OCI-LY1 (cell line): ENCODE data around the gene SCN8A.

ENCODE experiments used
- H2AFZ ChIP-seq: fragments of 200-600 bp; sonication (generic), shearing (Covaris generic); 2 replicates; pipeline ENCODE4 v1.6.0; 2014; ENCODE audit warnings: antibody characterized with exemption, mild to moderate bottlenecking, low read length
- H3F3A ChIP-seq: fragments of 200-600 bp; sonication (generic), shearing (Covaris generic); 2 replicates; pipeline ENCODE4 v1.6.0; 2014; ENCODE audit warnings: mild to moderate bottlenecking, antibody characterized with exemption, low read length, moderate library complexity; ENCODE audit not compliant: insufficient read depth
- H3K27ac ChIP-seq: fragments of 200-600 bp; sonication (generic); 2 replicates; pipeline ENCODE4 v1.5.1; 2014; ENCODE audit warnings: low read length, mixed run types, mild to moderate bottlenecking, low read depth; ENCODE audit not compliant: poor library complexity, severe bottlenecking
- H3K27me3 ChIP-seq: fragments of 200-600 bp; sonication (generic); 2 replicates; pipeline ENCODE4 v1.6.0; 2014; ENCODE audit warnings: antibody characterized with exemption, mild to moderate bottlenecking, low read length, moderate library complexity; ENCODE audit not compliant: insufficient read depth
- H3K36me3 ChIP-seq: fragments of 200-600 bp; sonication (generic); 2 replicates; pipeline ENCODE4 v1.6.1; 2014; ENCODE audit warnings: mild to moderate bottlenecking, antibody characterized with exemption, low read length, moderate library complexity, mixed read lengths; ENCODE audit not compliant: insufficient read depth
- H3K4me1 ChIP-seq: fragments of 200-600 bp; sonication (generic); 2 replicates; pipeline ENCODE4 v1.5.1; 2014; ENCODE audit warnings: mild to moderate bottlenecking, low read length, moderate library complexity; ENCODE audit not compliant: insufficient read depth, severe bottlenecking
- H3K4me2 ChIP-seq: fragments of 200-600 bp; sonication (generic), shearing (Covaris generic); 2 replicates; pipeline ENCODE4 v1.6.1; 2014; ENCODE audit warnings: low read length
- H3K4me3 ChIP-seq: fragments of 200-600 bp; sonication (generic); 2 replicates; pipeline ENCODE4 v1.5.1; 2014; ENCODE audit warnings: low read length, low read depth, mild to moderate bottlenecking, mixed read lengths; ENCODE audit not compliant: poor library complexity, severe bottlenecking
- H3K79me2 ChIP-seq: fragments of 200-600 bp; shearing (Covaris generic); 2 replicates; pipeline ENCODE4 v1.6.1; 2016; ENCODE audit warnings: mixed run types, low read length, mixed read lengths; ENCODE audit not compliant: insufficient read depth
- H3K9ac ChIP-seq: fragments of 200-600 bp; sonication (generic), shearing (Covaris generic); 2 replicates; pipeline ENCODE4 v1.6.1; 2014; ENCODE audit warnings: mild to moderate bottlenecking, low read length, mixed read lengths
- H3K9me2 ChIP-seq: fragments of 200-600 bp; sonication (generic), shearing (Covaris generic); 2 replicates; pipeline ENCODE4 v1.6.1; 2014; ENCODE audit warnings: low read depth, mild to moderate bottlenecking, low read length, mixed read lengths
- H3K9me3 ChIP-seq: fragments of 200-600 bp; shearing (Covaris generic); 2 replicates; pipeline ENCODE4 v1.6.1; 2014; ENCODE audit warnings: low read length, mixed read lengths
- H4K20me1 ChIP-seq: fragments of 200-600 bp; sonication (generic), shearing (Covaris generic); 2 replicates; pipeline ENCODE4 v1.6.0; 2016; ENCODE audit warnings: mild to moderate bottlenecking, low read length; ENCODE audit not compliant: insufficient read depth
- CTCF ChIP-seq: fragments of 200-600 bp; sonication (generic), shearing (Covaris generic); IDR thresholded peaks from 2 replicates; pipeline ENCODE4 v1.5.1; 2017; ENCODE audit warnings: mild to moderate bottlenecking, antibody characterized with exemption, low read length, moderate library complexity, mixed read lengths
- EZH2 ChIP-seq: fragments of 200-600 bp; sonication (generic), shearing (Covaris generic); IDR thresholded peaks from 2 replicates; pipeline ENCODE4 v1.8.0; 2017; ENCODE audit warnings: borderline replicate concordance, mixed run types, mild to moderate bottlenecking, antibody characterized with exemption, low read length, moderate library complexity, mixed read lengths

The SCN8A gene

DNA sequence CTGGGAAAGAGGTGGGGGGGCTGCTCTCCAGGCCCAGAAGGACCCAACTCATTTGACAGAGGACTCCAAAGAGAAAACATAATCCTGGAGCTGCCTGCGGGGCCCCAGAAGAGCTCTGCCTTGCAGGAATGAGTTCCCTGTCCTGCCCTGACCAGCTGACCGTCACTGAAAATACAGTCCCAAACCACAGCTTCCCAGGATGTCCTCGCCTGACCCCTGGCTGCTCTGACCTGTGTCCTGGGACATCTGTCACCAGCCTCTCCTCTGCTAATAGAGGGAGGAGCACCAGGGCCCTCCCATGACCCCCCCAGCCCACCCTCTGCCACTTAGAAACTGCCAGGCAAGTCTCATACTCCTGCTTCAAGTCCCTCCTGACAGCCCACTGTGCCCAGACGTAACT, 247.7 kb downstream of the SCN8A start:
- no peaks in the 10 kb centered on the region for H3K9me3 ChIP-seq
- TF ChIP-seq EZH2 (no peak), CTCF (no peak)
- H3K27ac ChIP-seq, result no peak overlapping the region
- H3K27me3 ChIP-seq, result 0 out of 2 replicates have a peak, but pooled peaks cover 6% of the 10 kb centered on the region
- H3K4me1 ChIP-seq, result no peaks in the 10 kb centered on the region
- no peaks in the 10 kb centered on the region for H3K9me2 ChIP-seq
- no peaks in the 10 kb centered on the region for H3F3A ChIP-seq
- H3K36me3 ChIP-seq, result no peaks in the 10 kb centered on the region
- H3K79me2 ChIP-seq, result no peaks in the 10 kb centered on the region
- H2AFZ ChIP-seq, result no peak overlapping the region
- H3K4me3 ChIP-seq, result no peak overlapping the region
- no peaks in the 10 kb centered on the region for H4K20me1 ChIP-seq
- H3K4me2 ChIP-seq, result no peak overlapping the region
- no peak overlapping the region for H3K9ac ChIP-seq

GRCh38 chr12:51839310-51839947, 248.4 kb downstream of the SCN8A start:
- H3K4me1 ChIP-seq, result no peaks in the 10 kb centered on the region
- H3K36me3 ChIP-seq, result no peaks in the 10 kb centered on the region
- no peak overlapping the region for H3K4me2 ChIP-seq
- H3K79me2 ChIP-seq, result no peaks in the 10 kb centered on the region
- H3K27me3 ChIP-seq, result 0 out of 2 replicates have a peak, but pooled peaks cover 7% of the 10 kb centered on the region
- no peak overlapping the region for H2AFZ ChIP-seq
- no peaks in the 10 kb centered on the region for H3K9me2 ChIP-seq
- H3K27ac ChIP-seq, result no peak overlapping the region
- TF ChIP-seq CTCF (no peak), EZH2 (no peak)
- H3F3A ChIP-seq, result no peaks in the 10 kb centered on the region
- H3K4me3 ChIP-seq, result no peak overlapping the region
- H4K20me1 ChIP-seq, result no peaks in the 10 kb centered on the region
- no peaks in the 10 kb centered on the region for H3K9me3 ChIP-seq
- no peak overlapping the region for H3K9ac ChIP-seq

GRCh38 chr12:51840966-51841365, 249.9 kb downstream of the SCN8A start:
- Histone ChIP-seq H3K4me3 (no peak overlapping the region), H3K9ac (no peak overlapping the region), H3K36me3 (no peaks in the 10 kb centered on the region), H4K20me1 (no peaks in the 10 kb centered on the region), H3K79me2 (no peaks in the 10 kb centered on the region), H3K9me3 (no peaks in the 10 kb centered on the region), H3K27ac (no peak overlapping the region), H3K4me1 (no peaks in the 10 kb centered on the region), H3K4me2 (no peak overlapping the region), H3K9me2 (no peaks in the 10 kb centered on the region), H3K27me3 (0 out of 2 replicates have a peak, but pooled peaks cover 7% of the 10 kb centered on the region), H2AFZ (no peak overlapping the region), H3F3A (no peaks in the 10 kb centered on the region)
- TF ChIP-seq EZH2, result no peak
- no peak for TF ChIP-seq CTCF
